Activated CD4-positive, alpha-beta memory T cell treated with anti-CD3 and anti-CD28 coated beads for 36 hours (primary cell): ENCODE measurements around the gene COL20A1. TPM values are rescaled to one million over a fixed set of nuclear protein-coding genes. Genes with fewer than 3 reads are reported as not detected.
"Not testable (repeated sequence)": the region's sequence is repeated elsewhere in the genome, so short reads cannot be mapped to it uniquely, and the experiment has no call there.

Experiments used
- CTCF ChIA-PET: fragments of 350-600 bp; sonication (Branson Sonifier 250); formaldehyde crosslinking; loops from one replicate; lab custom pipeline; 2021; ENCODE audit warnings: antibody characterized with exemption, inconsistent platforms; lab: Charles Lee
- POLR2A ChIA-PET: fragments of 350-600 bp; sonication (Branson Sonifier 250); formaldehyde crosslinking; loops from one replicate; lab custom pipeline; 2021; ENCODE audit warnings: antibody characterized with exemption; lab: Charles Lee
- DNase-seq: peaks from one replicate; pipeline ENCODE4 v3.0.0-alpha.2; 2020
- H3K27ac Mint-ChIP-seq: one replicate; pipeline ENCODE4 v1.8.0; 2021; ENCODE audit warnings: mixed read lengths
- H3K27me3 Mint-ChIP-seq: one replicate; pipeline ENCODE4 v1.8.0; 2021; ENCODE audit warnings: mixed read lengths
- H3K36me3 Mint-ChIP-seq: one replicate; pipeline ENCODE4 v1.8.0; 2021; ENCODE audit warnings: mixed read lengths
- H3K4me1 Mint-ChIP-seq: one replicate; pipeline ENCODE4 v1.8.0; 2021; ENCODE audit warnings: low read depth, mixed read lengths
- H3K4me3 Mint-ChIP-seq: one replicate; pipeline ENCODE4 v1.8.0; 2021; ENCODE audit warnings: mild to moderate bottlenecking, mixed read lengths
- H3K9me3 Mint-ChIP-seq: one replicate; pipeline ENCODE4 v1.8.0; 2021; ENCODE audit warnings: mixed read lengths
- intact Hi-C: fragments of 100-400 bp; cut with micrococcal nuclease; formaldehyde crosslinking; loops from one replicate; pipeline ENCODE4 v1.15.1; 2023
- total RNA-seq, 2 experiments: library from RNA; stranded (reverse); gene quantifications; one replicate each; pipeline ENCODE4 v1.2.3, GENCODE V29; 2021

COL20A1 gene
- total RNA-seq, 2 experiments from 2014 or later, result not detected

GRCh38 chr20:63330084-63330760 lies 37.2 kb downstream of the COL20A1 start:
- ChIA-PET POLR2A (no interaction called here), CTCF (no interaction called here)
- Mint-ChIP-seq H3K27me3 (peaks cover 10% of the 10 kb centered on the region), H3K27ac (no peak overlapping the region), H3K4me3 (no peak overlapping the region), H3K36me3 (peaks cover 2% of the 10 kb centered on the region), H3K4me1 (peaks cover 6% of the 10 kb centered on the region), H3K9me3 (peaks cover 9% of the 10 kb centered on the region)
- no peak for DNase-seq
- intact Hi-C loops, result no loop called here

- H3K4me1 Mint-ChIP-seq, result peaks cover 6% of the 10 kb centered on the region
- no peak overlapping the region for H3K4me3 Mint-ChIP-seq
- peaks cover 2% of the 10 kb centered on the region for H3K36me3 Mint-ChIP-seq
- peaks cover 10% of the 10 kb centered on the region for H3K27me3 Mint-ChIP-seq
- CTCF ChIA-PET, result no interaction called here
- no peak for DNase-seq
- intact Hi-C loops, result no loop called here
- POLR2A ChIA-PET, result no interaction called here
- no peak overlapping the region for H3K27ac Mint-ChIP-seq
- peaks cover 9% of the 10 kb centered on the region for H3K9me3 Mint-ChIP-seq
These were observed 38.0 kb downstream of the COL20A1 start for GRCh38 chr20:63330940-63331339.

GRCh38 chr20:63331741-63332400 lies 38.9 kb downstream of the COL20A1 start:
- Mint-ChIP-seq H3K27ac (no peak overlapping the region), H3K4me1 (peaks cover 3% of the 10 kb centered on the region), H3K27me3 (peaks cover 15% of the 10 kb centered on the region), H3K36me3 (peaks cover 2% of the 10 kb centered on the region), H3K9me3 (peaks cover 9% of the 10 kb centered on the region), H3K4me3 (no peak overlapping the region)
- intact Hi-C loops, result no loop called here
- POLR2A ChIA-PET, result no interaction called here
- DNase-seq, result no peak
- CTCF ChIA-PET, result no interaction called here

- DNase-seq, result no peak
- Mint-ChIP-seq H3K4me1 (no peaks in the 10 kb centered on the region), H3K36me3 (peaks cover 2% of the 10 kb centered on the region), H3K27me3 (peaks cover 21% of the 10 kb centered on the region), H3K9me3 (peaks cover 9% of the 10 kb centered on the region), H3K27ac (no peak overlapping the region), H3K4me3 (no peak overlapping the region)
- intact Hi-C loops, result no loop called here
- ChIA-PET CTCF (no interaction called here), POLR2A (no interaction called here)
These were observed 39.7 kb downstream of the COL20A1 start for GRCh38 chr20:63332488-63333240.

GRCh38 chr20:63333241-63333836 lies 40.4 kb downstream of the COL20A1 start:
- intact Hi-C loops, result no loop called here

GRCh38 chr20:63334356-63334755 lies 41.4 kb downstream of the COL20A1 start:
- CTCF ChIA-PET, result no interaction called here
- Mint-ChIP-seq H3K36me3 (peaks cover 2% of the 10 kb centered on the region), H3K27me3 (peaks cover 21% of the 10 kb centered on the region), H3K27ac (no peak overlapping the region), H3K9me3 (peaks cover 10% of the 10 kb centered on the region), H3K4me3 (no peak overlapping the region), H3K4me1 (no peaks in the 10 kb centered on the region)
- intact Hi-C loops, result no loop called here
- POLR2A ChIA-PET, result no interaction called here
- no peak for DNase-seq

More at GRCh38 chr20:63333241-63333836, 40.4 kb downstream of the COL20A1 start:
- CTCF ChIA-PET, result no interaction called here
- Mint-ChIP-seq H3K4me3 (no peak overlapping the region), H3K36me3 (peaks cover 2% of the 10 kb centered on the region), H3K27me3 (peaks cover 21% of the 10 kb centered on the region), H3K27ac (no peak overlapping the region), H3K9me3 (peaks cover 9% of the 10 kb centered on the region), H3K4me1 (no peaks in the 10 kb centered on the region)
- no peak for DNase-seq
- POLR2A ChIA-PET, result no interaction called here

- H3K9me3 Mint-ChIP-seq, result peaks cover 13% of the 10 kb centered on the region
- POLR2A ChIA-PET, DNase-seq, H3K4me1 Mint-ChIP-seq, H3K27ac Mint-ChIP-seq, H3K36me3 Mint-ChIP-seq, intact Hi-C loops, H3K4me3 Mint-ChIP-seq, CTCF ChIA-PET: not testable (repeated sequence)
- peaks cover 21% of the 10 kb centered on the region for H3K27me3 Mint-ChIP-seq
These were observed 42.1 kb downstream of the COL20A1 start for GRCh38 chr20:63335060-63335459.

- Mint-ChIP-seq H3K9me3 (peaks cover 13% of the 10 kb centered on the region), H3K27me3 (peaks cover 21% of the 10 kb centered on the region), H3K4me3 (no peak overlapping the region), H3K4me1 (no peaks in the 10 kb centered on the region), H3K36me3 (peaks cover 2% of the 10 kb centered on the region), H3K27ac (no peak overlapping the region)
- CTCF ChIA-PET, result no interaction called here
- no peak for DNase-seq
- intact Hi-C loops, result no loop called here
- POLR2A ChIA-PET, result no interaction called here
These were observed 42.7 kb downstream of the COL20A1 start for GRCh38 chr20:63335711-63336110.

- Mint-ChIP-seq H3K36me3 (peaks cover 2% of the 10 kb centered on the region), H3K27me3 (peaks cover 21% of the 10 kb centered on the region), H3K4me1 (no peaks in the 10 kb centered on the region), H3K9me3 (peaks cover 13% of the 10 kb centered on the region), H3K27ac (no peak overlapping the region), H3K4me3 (no peak overlapping the region)
- intact Hi-C loops, result no loop called here
- ChIA-PET POLR2A (no interaction called here), CTCF (no interaction called here)
- no peak for DNase-seq
These were observed 43.3 kb downstream of the COL20A1 start for GRCh38 chr20:63336232-63336752.

- Mint-ChIP-seq H3K36me3 (no peaks in the 10 kb centered on the region), H3K9me3 (peaks cover 3% of the 10 kb centered on the region), H3K27me3 (peaks cover 28% of the 10 kb centered on the region), H3K27ac (no peak overlapping the region), H3K4me1 (no peaks in the 10 kb centered on the region), H3K4me3 (no peak overlapping the region)
- ChIA-PET POLR2A (no interaction called here), CTCF (no interaction called here)
- intact Hi-C loops, result no loop called here
- no peak for DNase-seq
These were observed 44.9 kb downstream of the COL20A1 start for GRCh38 chr20:63337786-63338420.

- CTCF ChIA-PET, H3K27ac Mint-ChIP-seq, H3K36me3 Mint-ChIP-seq, DNase-seq, H3K4me3 Mint-ChIP-seq, H3K9me3 Mint-ChIP-seq, H3K4me1 Mint-ChIP-seq, intact Hi-C loops, POLR2A ChIA-PET: not testable (repeated sequence)
- H3K27me3 Mint-ChIP-seq, result peaks cover 23% of the 10 kb centered on the region
These were observed 46.4 kb downstream of the COL20A1 start for GRCh38 chr20:63339154-63340094.
